ENCODE data around the gene KRTAP29-1.

KRTAP29-1 gene

GRCh38 chr17:41331606-41332005 is 29.0 kb upstream of the KRTAP29-1 start:
- Histone ChIP-seq H3K27ac (no peak overlapping the region), H3K36me3 (replicated peaks) (no peaks in the 10 kb centered on the region), H3K4me3 (ENCODE audit: low read depth, low read length) (no peak overlapping the region), H3K27me3 (replicated peaks) (no peaks in the 10 kb centered on the region)
- TF ChIP-seq CTCF (IDR thresholded peaks at IDR 0.05; ENCODE audit: low read depth, low read length, missing control alignments), result no peak
- DNase-seq, result no peak
- in situ Hi-C loops (cut with HindIII; ENCODE audit: low pct_ligation_motif_present, low sequenced_read_pairs), result no loop called here

GRCh38 chr17:41329279-41329948 is 26.8 kb upstream of the KRTAP29-1 start:
- Histone ChIP-seq H3K36me3 (replicated peaks) (no peaks in the 10 kb centered on the region), H3K27me3 (replicated peaks) (no peaks in the 10 kb centered on the region), H3K27ac (no peak overlapping the region), H3K4me3 (ENCODE audit: low read depth, low read length) (no peak overlapping the region)
- in situ Hi-C loops (cut with HindIII; ENCODE audit: low pct_ligation_motif_present, low sequenced_read_pairs), result no loop called here
- TF ChIP-seq CTCF (IDR thresholded peaks at IDR 0.05; ENCODE audit: low read depth, low read length, missing control alignments), result peak; percentile 97
- peak; percentile 55 for DNase-seq

- no peak overlapping the region for H3K27ac ChIP-seq
- no peak for TF ChIP-seq CTCF (IDR thresholded peaks at IDR 0.05; ENCODE audit: low read depth, low read length, missing control alignments)
- no peak for DNase-seq
- no peaks in the 10 kb centered on the region for H3K36me3 ChIP-seq (replicated peaks)
- in situ Hi-C loops (cut with HindIII; ENCODE audit: low pct_ligation_motif_present, low sequenced_read_pairs), result no loop called here
- H3K27me3 ChIP-seq (replicated peaks), result no peaks in the 10 kb centered on the region
- H3K4me3 ChIP-seq (ENCODE audit: low read depth, low read length), result no peak overlapping the region
Measured at GRCh38 chr17:41328207-41328606, 25.6 kb upstream of the KRTAP29-1 start.

- no peak for TF ChIP-seq CTCF (IDR thresholded peaks at IDR 0.05; ENCODE audit: low read depth, low read length, missing control alignments)
- in situ Hi-C loops (cut with HindIII; ENCODE audit: low pct_ligation_motif_present, low sequenced_read_pairs), result no loop called here
- Histone ChIP-seq H3K27ac (no peak overlapping the region), H3K4me3 (ENCODE audit: low read depth, low read length) (no peak overlapping the region), H3K36me3 (replicated peaks) (no peaks in the 10 kb centered on the region), H3K27me3 (replicated peaks) (no peaks in the 10 kb centered on the region)
- DNase-seq, result no peak
Measured at GRCh38 chr17:41327411-41328120, 24.9 kb upstream of the KRTAP29-1 start.

- DNase-seq, result no peak
- no peak overlapping the region for H3K27ac ChIP-seq
- no peak for TF ChIP-seq CTCF (IDR thresholded peaks at IDR 0.05; ENCODE audit: low read depth, low read length, missing control alignments)
Measured at GRCh38 chr17:41326173-41327145, 23.8 kb upstream of the KRTAP29-1 start.

More at GRCh38 chr17:41326173-41327145, 23.8 kb upstream of the KRTAP29-1 start:
- Histone ChIP-seq H3K4me3 (ENCODE audit: low read depth, low read length) (no peak overlapping the region), H3K27me3 (replicated peaks) (no peaks in the 10 kb centered on the region), H3K36me3 (replicated peaks) (no peaks in the 10 kb centered on the region)
- in situ Hi-C loops (cut with HindIII; ENCODE audit: low pct_ligation_motif_present, low sequenced_read_pairs), result no loop called here

Measured in brain microvascular endothelial cell (primary cell).